ENCODE data around the gene PLTP.

DNA sequence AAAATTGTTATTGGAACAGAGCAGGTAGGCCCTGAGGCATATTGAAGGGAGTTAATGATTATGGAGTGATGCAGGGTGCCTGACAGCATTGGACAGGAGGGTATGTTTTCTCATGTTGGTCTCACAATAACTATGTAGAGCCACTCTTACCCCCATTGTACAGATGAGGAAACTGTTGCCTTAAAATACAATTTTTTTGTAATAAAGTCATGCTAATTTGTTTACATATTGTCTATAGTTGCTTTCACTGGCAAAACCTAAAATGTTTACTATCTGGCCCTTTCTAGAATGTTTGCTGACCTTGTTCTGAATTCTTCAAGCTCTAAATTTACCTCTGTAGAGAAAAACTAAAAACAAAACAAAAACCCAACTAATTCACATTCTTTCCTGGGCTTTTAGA, 60.5 kb downstream of the PLTP start:
- TF ChIP-seq, protein P1, sequence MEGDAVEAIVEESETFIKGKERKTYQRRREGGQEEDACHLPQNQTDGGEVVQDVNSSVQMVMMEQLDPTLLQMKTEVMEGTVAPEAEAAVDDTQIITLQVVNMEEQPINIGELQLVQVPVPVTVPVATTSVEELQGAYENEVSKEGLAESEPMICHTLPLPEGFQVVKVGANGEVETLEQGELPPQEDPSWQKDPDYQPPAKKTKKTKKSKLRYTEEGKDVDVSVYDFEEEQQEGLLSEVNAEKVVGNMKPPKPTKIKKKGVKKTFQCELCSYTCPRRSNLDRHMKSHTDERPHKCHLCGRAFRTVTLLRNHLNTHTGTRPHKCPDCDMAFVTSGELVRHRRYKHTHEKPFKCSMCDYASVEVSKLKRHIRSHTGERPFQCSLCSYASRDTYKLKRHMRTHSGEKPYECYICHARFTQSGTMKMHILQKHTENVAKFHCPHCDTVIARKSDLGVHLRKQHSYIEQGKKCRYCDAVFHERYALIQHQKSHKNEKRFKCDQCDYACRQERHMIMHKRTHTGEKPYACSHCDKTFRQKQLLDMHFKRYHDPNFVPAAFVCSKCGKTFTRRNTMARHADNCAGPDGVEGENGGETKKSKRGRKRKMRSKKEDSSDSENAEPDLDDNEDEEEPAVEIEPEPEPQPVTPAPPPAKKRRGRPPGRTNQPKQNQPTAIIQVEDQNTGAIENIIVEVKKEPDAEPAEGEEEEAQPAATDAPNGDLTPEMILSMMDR (IDR thresholded peaks at IDR 0.05; ENCODE audit: insufficient read depth, low read length, poor library complexity, severe bottlenecking): no peak
- no peak for TF ChIP-seq EZH2phosphoT487 (conservative IDR thresholded peaks at IDR 0.05; ENCODE audit: low read length)

Measured in SU-DHL-6 (cell line).